ENCODE data around the gene PFKP.

PFKP gene

GRCh38 chr10:3186368-3186767 lies 119.0 kb downstream of the PFKP start:
- TF ChIP-seq ZNF274 (IDR thresholded peaks at IDR 0.05; ENCODE audit: low read depth, low read length) = no peak
- no peak overlapping the region for H3K4me3 ChIP-seq (ENCODE audit: low read length)

All from GM08714 (cell line).